ENCODE measurements around the gene YIPF2. TPM values are rescaled to one million over a fixed set of nuclear protein-coding genes. Genes with fewer than 3 reads are reported as not detected.
"Not testable (repeated sequence)": the region's sequence is repeated elsewhere in the genome, so short reads cannot be mapped to it uniquely, and the experiment has no call there.

The YIPF2 gene
- total and polyA plus RNA-seq, 10 of the 15 experiments (the other 5 are each of a cell fraction or from before 2014, with no cell fraction given) = 0.92 to 38.9 (median 17.6) TPM

DNA sequence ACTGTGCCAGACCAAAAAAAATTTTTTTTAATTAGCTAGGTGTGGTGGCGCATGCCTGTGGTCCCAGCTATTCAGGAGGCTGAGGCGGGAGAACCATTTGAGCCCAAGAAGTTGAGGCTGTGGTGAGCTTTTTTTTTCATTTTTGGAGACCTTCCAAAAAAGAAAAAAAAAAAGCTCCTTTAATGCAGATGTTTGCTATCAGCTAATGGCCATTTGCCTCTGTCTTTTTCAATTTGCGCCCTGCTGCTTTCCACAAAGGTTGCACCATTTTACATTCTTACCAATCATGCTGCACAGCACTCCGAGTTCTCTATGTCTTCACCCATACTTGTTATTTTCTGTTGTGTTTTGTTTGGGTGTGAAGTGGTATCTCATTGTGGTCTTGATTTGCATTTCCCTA lies 16.8 kb upstream of the YIPF2 start (continued):
- TF ChIP-seq, protein P1, sequence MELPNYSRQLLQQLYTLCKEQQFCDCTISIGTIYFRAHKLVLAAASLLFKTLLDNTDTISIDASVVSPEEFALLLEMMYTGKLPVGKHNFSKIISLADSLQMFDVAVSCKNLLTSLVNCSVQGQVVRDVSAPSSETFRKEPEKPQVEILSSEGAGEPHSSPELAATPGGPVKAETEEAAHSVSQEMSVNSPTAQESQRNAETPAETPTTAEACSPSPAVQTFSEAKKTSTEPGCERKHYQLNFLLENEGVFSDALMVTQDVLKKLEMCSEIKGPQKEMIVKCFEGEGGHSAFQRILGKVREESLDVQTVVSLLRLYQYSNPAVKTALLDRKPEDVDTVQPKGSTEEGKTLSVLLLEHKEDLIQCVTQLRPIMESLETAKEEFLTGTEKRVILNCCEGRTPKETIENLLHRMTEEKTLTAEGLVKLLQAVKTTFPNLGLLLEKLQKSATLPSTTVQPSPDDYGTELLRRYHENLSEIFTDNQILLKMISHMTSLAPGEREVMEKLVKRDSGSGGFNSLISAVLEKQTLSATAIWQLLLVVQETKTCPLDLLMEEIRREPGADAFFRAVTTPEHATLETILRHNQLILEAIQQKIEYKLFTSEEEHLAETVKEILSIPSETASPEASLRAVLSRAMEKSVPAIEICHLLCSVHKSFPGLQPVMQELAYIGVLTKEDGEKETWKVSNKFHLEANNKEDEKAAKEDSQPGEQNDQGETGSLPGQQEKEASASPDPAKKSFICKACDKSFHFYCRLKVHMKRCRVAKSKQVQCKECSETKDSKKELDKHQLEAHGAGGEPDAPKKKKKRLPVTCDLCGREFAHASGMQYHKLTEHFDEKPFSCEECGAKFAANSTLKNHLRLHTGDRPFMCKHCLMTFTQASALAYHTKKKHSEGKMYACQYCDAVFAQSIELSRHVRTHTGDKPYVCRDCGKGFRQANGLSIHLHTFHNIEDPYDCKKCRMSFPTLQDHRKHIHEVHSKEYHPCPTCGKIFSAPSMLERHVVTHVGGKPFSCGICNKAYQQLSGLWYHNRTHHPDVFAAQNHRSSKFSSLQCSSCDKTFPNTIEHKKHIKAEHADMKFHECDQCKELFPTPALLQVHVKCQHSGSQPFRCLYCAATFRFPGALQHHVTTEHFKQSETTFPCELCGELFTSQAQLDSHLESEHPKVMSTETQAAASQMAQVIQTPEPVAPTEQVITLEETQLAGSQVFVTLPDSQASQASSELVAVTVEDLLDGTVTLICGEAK (IDR thresholded peaks at IDR 0.05; ENCODE audit: borderline replicate concordance) = no peak
- TF ChIP-seq MYB (IDR thresholded peaks at IDR 0.05; ENCODE audit: borderline replicate concordance, low read depth, low read length) = no peak
- no peak for TF ChIP-seq BACH1 (IDR thresholded peaks at IDR 0.05; ENCODE audit: borderline replicate concordance)
- TF ChIP-seq ETV6 (conservative IDR thresholded peaks at IDR 0.05 in 1 of 2, IDR thresholded peaks at IDR 0.05 in 1 of 2; ENCODE audit: borderline replicate concordance in 1 of 2, low read depth in 1 of 2) = no peak
- no peak for TF ChIP-seq ZNF622 (IDR thresholded peaks at IDR 0.05)
- TF ChIP-seq RUNX3 (IDR thresholded peaks at IDR 0.05; ENCODE audit: low read length) = no peak
- no peak for TF ChIP-seq NBN (IDR thresholded peaks at IDR 0.05)

DNA sequence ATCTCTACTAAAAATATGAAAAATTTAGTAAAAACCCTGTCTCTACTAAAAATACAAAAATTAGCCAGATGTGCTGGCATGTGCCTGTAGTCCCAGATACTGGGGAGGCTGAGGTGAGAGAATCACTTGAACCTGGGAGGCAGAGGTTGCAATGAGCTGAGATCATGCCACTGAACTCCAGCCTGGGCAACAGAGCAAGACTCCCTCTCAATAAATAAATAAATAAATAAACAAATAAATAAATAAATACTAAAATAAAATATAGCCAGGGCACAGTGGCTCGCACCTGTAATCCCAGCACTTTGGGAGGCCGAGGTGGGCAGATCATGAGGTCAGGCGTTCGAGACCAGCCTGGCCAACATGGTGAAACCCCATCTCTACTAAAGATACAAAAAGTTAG lies 15.0 kb upstream of the YIPF2 start:
- FAIRE-seq; H3K27me3 ChIP-seq (replicated peaks in 1 of 2; ENCODE audit: control insufficient read depth in 2 of 2, insufficient read depth in 2 of 2, low read length in 1 of 2); H3K9ac ChIP-seq (ENCODE audit: control insufficient read depth, insufficient read depth, low read length); H4K20me1 ChIP-seq (ENCODE audit: control insufficient read depth, insufficient read depth); H3K4me1 ChIP-seq (ENCODE audit: control insufficient read depth, insufficient read depth, low read length); DNase-seq (ENCODE audit: low read depth, low spot score); ATAC-seq; in situ Hi-C loops (cut with MboI); H3K4me2 ChIP-seq (ENCODE audit: control insufficient read depth, insufficient read depth); H3K79me2 ChIP-seq (ENCODE audit: control insufficient read depth, insufficient read depth, low read length); H3K4me3 ChIP-seq; H3K27ac ChIP-seq (ENCODE audit: control insufficient read depth, insufficient read depth); H2AFZ ChIP-seq (ENCODE audit: control insufficient read depth, low read depth, low read length); BruUV-seq (replicated peaks); H3K36me3 ChIP-seq (ENCODE audit: control insufficient read depth in 2 of 2, insufficient read depth in 2 of 2, low read length in 1 of 2); H3K9me3 ChIP-seq (replicated peaks; ENCODE audit: control insufficient read depth, insufficient read depth, low read length): not testable (repeated sequence)
- ChIA-PET POLR2A (interaction anchor here (1.2 to 2.2 kb wide), 2 partner anchors 14 to 146 kb away, joined by 3 to 10 read pairs; partner anchors contain the start of gene LDLR), SMC1A (ENCODE audit: uncharacterized antibody, unreplicated experiment) (interaction anchor here (1.0 to 2.9 kb wide), 7 partner anchors 9 to 77 kb away, joined by 3 to 18 read pairs (median 7); partner anchors contain the start of gene SMARCA4), RAD21 (ENCODE audit: unreplicated experiment) (interaction anchor here (1.0 to 4.4 kb wide), 6 partner anchors 11 to 182 kb away, joined by 3 to 30 read pairs (median 12); partner anchors contain the start of gene SMARCA4), CTCF (interaction anchor here (0.8 to 4.8 kb wide), 9 partner anchors 8 to 92 kb away, joined by 3 to 39 read pairs (median 20); no protein-coding TSS in a partner anchor)
- 53% methylated on average over 4 of the region's 4 CpGs for WGBS (ENCODE audit: insufficient coverage, insufficient replicate concordance, low lambda C conversion rate, missing lambda C conversion rate)
- intact Hi-C loops (cut with micrococcal nuclease; ENCODE audit: unreplicated experiment) = loop anchor here (2.0 to 10.0 kb wide), 3 partner anchors 37 to 189 kb away; no protein-coding TSS in a partner anchor

DNA sequence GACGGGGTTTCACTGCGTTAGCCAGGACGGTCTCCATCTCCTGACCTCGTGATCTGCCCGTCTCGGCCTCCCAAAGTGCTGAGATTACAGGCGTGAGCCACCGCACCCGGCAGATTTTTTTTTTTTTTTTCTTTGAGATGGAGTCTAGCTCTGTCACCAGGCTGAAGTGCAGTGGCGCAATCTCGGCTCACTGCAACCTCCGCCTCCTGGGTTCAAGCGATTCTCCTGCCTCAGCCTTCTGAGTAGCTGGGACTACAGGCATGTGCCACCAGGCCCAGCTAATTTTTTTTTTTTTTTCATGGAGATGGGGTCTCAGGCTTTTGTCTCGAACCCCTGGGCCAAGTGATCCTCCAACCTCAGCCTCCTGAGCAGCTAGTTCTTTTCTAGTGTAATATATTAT lies 13.2 kb upstream of the YIPF2 start:
- ATAC-seq; in situ Hi-C loops (cut with MboI); BruUV-seq (replicated peaks); H3K9me3 ChIP-seq (replicated peaks; ENCODE audit: control insufficient read depth, insufficient read depth, low read length); H2AFZ ChIP-seq (ENCODE audit: control insufficient read depth, low read depth, low read length); H3K27me3 ChIP-seq (replicated peaks in 1 of 2; ENCODE audit: control insufficient read depth in 2 of 2, insufficient read depth in 2 of 2, low read length in 1 of 2); H3K4me3 ChIP-seq; H3K9ac ChIP-seq (ENCODE audit: control insufficient read depth, insufficient read depth, low read length); H3K4me1 ChIP-seq (ENCODE audit: control insufficient read depth, insufficient read depth, low read length); H3K4me2 ChIP-seq (ENCODE audit: control insufficient read depth, insufficient read depth); H3K36me3 ChIP-seq (ENCODE audit: control insufficient read depth in 2 of 2, insufficient read depth in 2 of 2, low read length in 1 of 2); H4K20me1 ChIP-seq (ENCODE audit: control insufficient read depth, insufficient read depth); H3K79me2 ChIP-seq (ENCODE audit: control insufficient read depth, insufficient read depth, low read length); DNase-seq (ENCODE audit: low read depth, low spot score); H3K27ac ChIP-seq (ENCODE audit: control insufficient read depth, insufficient read depth); FAIRE-seq: not testable (repeated sequence)
- CTCF ChIA-PET = interaction anchor here (0.6 to 4.8 kb wide), 38 partner anchors 9 to 340 kb away, joined by 3 to 39 read pairs (median 8); no protein-coding TSS in a partner anchor
- SMC1A ChIA-PET (ENCODE audit: uncharacterized antibody, unreplicated experiment) = interaction anchor here (0.6 to 2.9 kb wide), 25 partner anchors 9 to 214 kb away, joined by 3 to 18 read pairs (median 4); partner anchors contain the start of gene SMARCA4
- 66% methylated on average over 12 of the region's 14 CpGs for WGBS (ENCODE audit: insufficient coverage, insufficient replicate concordance, low lambda C conversion rate, missing lambda C conversion rate)
- intact Hi-C loops (cut with micrococcal nuclease; ENCODE audit: unreplicated experiment) = loop anchor here (2.0 to 10.0 kb wide), 3 partner anchors 39 to 191 kb away; no protein-coding TSS in a partner anchor
- RAD21 ChIA-PET (ENCODE audit: unreplicated experiment) = interaction anchor here (0.6 to 4.4 kb wide), 27 partner anchors 10 to 585 kb away, joined by 3 to 33 read pairs (median 4); partner anchors contain the start of genes SMARCA4 and TMED1
- POLR2A ChIA-PET = interaction anchor here (0.5 to 2.2 kb wide), 16 partner anchors 9 to 231 kb away, joined by 3 to 11 read pairs (median 4); partner anchors contain the start of genes LDLR and SMARCA4
